ENCODE results near the gene PER3. TPM values are rescaled to one million over a fixed set of nuclear protein-coding genes. Genes with fewer than 3 reads are reported as not detected.

The PER3 gene
- 2.4 and 4.9 TPM in 2 replicates for total RNA-seq

GRCh38 chr1:7783826-7784491 is at the start of gene PER3:
Gene PER3, plus strand, starts transcription at chr1:7784291. Its CDS starts 587 bp downstream, at chr1:7784878.

GRCh38 chr1:7770997-7771822 is 12.9 kb upstream of the PER3 start, which contains the start of gene VAMP3:
Gene VAMP3, plus strand, starts transcription at chr1:7771296. Its CDS starts 88 bp downstream, at chr1:7771384.

GRCh38 chr1:7852804-7853683 is 69.0 kb downstream of the PER3 start, which contains the start of gene UTS2:
Gene UTS2, minus strand, starts transcription at chr1:7853065. Its CDS starts 62 bp downstream, at chr1:7853003.

Other genes with a start within 250 kb of the PER3 start
- gene VAMP3, start 13.0 kb upstream of the PER3 start, total RNA-seq, result 65.4 and 68.4 TPM in 2 replicates
- not detected in 2 replicates for gene UTS2, start 68.8 kb downstream of the PER3 start, total RNA-seq
- 1.5 and 3.1 TPM in 2 replicates for gene TNFRSF9, start 156.5 kb downstream of the PER3 start, total RNA-seq
- gene PARK7, start 177.4 kb downstream of the PER3 start, total RNA-seq, result 141 and 142 TPM in 2 replicates
- gene ERRFI1, start 242.0 kb downstream of the PER3 start, total RNA-seq, result 99.1 and 269 TPM in 2 replicates